HG03457 (cell line): Measurements from ENCODE around the gene LPP.

Experiments used
- ATAC-seq: cut with Tn5 transposase; IDR thresholded peaks from one replicate; pipeline ENCODE4 v1.9.1; 2021; ENCODE audit warnings: moderate number of reproducible peaks; ENCODE audit not compliant: unreplicated experiment

LPP gene

DNA sequence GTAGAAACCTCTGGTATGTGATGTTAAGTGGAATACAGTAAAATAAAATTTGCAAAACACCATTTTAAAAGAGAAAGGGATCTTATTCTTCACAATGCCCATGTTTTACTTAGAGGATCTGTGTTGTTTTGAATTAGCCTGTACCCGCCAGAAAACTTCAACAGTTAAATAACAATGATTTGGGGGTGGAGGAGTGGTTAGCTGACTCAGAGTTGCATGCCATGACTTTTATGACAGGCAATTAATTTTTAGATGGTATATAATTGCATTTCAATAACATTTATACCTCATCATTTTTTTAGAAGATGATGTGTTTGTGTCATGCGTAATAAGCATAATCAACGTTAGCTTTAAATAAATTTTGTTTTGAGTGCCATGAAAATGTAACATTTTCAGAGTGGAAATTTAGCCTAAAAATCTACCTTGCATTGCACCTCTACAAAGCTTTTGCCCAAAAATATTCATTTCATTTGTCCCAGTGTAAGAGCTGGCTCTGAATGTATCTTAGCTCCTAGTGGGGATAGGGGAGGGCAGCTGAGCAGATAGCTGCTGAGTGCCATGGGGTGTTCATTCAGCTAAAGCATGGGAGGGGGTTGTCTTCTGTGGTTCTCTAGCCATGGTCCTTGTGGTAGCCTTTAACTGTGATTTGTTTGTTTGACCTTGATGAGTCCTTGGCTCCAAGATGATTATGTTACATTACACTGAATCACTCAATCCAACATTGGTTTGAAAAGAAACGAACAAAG lies 379.8 kb downstream of the LPP start:
- no peak for ATAC-seq

DNA sequence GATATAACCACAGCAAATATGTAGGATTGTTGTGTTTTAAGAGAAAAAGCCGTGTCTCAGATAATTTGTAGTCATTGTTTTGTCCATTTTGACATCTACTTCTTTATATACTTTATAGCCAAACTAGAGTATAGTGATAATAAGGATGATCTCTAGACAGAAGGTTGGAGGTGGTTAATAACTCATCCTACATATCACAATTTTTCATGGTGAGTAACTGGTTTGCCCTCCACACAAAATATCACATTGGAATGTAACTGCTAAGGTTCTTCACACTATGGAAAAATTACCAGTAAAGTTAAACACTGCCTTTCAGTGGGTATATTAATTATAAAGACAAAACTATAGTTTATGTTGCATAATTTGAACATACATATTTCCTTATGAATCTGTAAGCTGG lies 380.7 kb downstream of the LPP start:
- no peak for ATAC-seq

DNA sequence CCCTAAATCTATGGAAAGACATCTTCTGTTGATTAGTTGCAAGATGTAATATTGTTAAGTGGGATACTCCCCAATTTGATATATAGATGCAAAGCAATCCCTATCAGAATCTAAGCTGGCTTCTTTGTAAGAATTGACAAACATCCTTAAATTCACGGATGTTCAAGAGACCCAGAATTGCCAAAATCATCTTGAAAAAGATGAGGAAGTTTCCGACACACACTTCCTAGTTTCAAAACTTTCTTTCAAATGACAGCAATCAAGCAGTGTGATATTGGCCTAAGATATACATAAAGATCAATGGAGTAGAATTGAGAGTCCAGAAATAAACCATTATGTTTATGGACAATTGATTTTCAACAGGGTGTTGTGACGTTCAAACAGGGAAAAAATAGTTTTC lies 383.6 kb downstream of the LPP start:
- no peak for ATAC-seq

DNA sequence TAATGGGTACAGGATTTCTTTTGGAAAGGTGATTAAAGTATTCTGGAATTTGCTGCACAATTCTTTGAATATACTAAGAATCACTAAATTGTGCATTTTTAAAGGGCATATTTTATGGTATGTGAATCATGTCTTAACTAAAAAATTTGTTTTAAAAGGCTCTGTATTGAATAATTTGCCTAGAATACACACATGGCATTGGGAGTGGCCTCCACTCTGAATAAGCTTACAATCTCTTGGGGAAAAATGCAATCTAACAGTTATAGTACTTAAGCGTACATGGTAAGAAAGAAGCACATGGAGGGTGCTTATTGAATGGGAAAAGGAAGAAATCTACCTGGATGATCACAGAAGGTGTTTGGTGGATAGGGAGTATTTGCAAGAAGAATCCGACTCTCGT lies 385.1 kb downstream of the LPP start:
- ATAC-seq = no peak

DNA sequence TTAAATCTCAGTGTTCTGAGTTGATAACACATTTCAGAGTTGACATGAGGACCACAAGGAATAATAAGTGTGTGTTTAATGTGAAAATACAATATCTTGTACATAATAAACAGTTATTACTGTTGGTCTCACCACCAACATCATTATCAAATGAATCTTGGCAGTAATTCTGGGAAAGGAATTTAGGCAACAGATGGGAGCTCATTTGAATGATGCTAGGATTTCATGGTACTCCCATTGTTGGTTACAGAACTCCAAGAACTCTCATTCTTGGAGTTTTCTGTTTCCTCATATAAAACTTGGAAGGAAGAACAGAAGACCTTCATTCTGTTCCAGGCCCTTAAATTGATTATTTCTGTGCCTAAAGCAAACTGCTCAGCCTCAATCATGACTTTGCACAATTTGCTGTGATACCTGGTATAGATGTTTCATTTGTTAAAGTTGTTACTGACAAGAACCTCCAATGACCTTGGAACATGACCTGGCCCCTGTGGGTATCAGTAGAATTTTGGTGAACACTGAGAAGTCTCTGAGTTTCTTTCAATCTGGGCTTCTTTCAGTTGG lies 385.8 kb downstream of the LPP start:
- ATAC-seq = no peak

DNA sequence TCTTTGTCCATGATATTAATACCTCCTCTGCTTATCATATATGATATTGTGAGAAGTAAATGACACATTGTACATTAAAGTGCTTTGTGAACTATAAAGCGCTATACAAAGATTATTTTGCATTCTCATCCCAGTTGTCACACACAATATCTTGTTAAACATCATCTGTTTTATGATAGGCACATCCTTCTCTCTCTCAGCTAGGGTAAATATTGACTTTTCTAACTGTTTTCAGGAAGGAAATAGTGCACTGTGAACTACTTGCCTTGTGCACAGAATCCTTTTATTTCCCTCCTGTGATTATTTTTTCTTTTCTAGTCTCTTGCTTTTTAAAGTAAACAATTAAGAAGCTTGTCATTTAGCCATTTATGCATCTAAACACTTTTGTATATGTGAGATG lies 388.2 kb downstream of the LPP start:
- ATAC-seq = no peak

DNA sequence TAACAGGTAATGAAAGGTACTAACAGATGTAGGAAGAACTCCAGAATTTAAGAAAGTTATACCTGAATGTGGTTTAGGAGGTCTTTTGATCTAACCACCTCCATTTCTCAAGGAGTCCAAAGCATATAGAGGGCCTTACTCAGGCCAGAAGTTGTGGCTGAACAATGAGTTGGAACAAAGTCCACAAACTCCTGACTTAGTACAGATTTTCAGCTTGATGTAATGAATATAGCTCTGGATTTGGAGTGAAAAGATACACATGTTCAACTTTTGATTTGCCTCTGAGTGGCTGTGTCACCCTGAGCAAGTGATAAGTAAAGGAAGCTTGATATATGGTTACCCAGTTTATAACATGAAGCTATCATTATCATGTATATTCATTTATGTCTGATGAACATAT lies 390.1 kb downstream of the LPP start:
- ATAC-seq = no peak

DNA sequence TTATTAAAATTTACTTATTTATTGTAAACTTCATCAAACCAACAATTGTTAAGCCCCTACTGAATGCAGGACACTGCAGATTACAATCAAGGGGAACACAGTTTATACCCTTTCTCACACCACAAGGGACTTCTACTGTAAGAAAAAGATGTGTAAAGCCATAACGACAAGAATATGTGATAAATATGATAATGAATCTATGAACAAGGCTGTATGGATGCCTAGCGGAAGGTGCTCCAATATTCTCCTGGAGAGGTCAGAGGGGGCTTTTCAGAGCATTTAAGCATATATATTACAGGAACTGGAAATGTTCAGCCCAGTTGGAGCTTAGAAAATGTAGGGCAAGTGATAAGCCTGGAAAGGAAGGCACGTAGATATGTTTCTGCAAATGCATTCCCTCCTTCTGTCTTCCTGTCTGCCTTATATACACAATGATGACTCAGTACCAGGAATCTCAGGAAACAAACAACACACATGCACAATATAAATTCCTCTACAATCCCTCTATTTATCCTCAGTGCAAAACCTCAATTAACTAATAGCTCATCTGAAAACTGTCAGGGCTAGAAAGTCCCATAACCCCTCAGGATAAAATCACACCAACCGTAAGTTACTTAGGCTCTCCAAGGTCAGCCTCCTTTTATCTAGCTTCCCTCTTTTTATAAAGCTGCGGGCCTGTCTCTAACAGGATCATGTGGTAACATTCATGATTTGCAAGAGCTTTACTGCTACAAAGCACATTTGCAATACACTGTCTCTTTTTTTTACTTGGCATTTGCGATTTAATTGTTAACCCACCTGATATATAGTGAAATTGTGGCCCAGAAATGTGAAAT lies 393.1 kb downstream of the LPP start:
- ATAC-seq = no peak

DNA sequence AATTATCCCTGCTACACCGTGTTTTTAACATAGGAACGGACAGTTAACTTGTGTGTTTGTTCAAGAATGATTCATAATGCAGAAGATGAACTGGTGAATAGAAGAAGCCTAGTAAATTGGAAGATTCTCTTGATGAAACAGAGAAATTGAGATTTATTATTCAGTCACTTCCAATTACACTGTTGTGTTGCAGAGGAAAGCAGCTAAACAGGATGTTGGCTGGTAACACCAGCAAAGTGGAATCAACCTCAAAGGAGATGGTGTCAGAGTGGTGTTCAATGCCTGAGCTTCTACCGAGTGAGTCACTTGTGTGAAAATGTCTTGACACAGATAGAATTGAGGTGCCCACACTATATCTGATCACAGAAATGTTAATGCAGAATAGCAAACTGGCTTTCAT lies 399.6 kb downstream of the LPP start:
- no peak for ATAC-seq

DNA sequence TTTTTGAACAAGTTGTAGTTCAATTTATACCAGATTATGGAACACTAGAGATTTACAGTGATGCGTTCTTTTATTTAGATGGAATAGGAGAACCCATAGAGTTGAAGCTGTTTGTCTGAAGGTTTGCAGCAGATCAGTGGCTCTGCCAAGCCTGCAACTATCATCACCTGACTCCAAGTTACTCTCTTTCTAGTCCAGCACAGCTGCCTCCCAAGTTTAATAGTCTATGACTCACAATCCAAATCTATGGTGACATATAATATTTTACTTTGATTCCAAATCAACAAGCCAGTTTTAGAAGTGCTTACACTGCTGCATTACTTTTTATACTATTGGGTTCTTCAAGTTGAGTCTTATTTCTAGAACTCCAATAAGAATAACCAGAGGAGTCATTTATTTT lies 400.4 kb downstream of the LPP start:
- ATAC-seq = no peak

DNA sequence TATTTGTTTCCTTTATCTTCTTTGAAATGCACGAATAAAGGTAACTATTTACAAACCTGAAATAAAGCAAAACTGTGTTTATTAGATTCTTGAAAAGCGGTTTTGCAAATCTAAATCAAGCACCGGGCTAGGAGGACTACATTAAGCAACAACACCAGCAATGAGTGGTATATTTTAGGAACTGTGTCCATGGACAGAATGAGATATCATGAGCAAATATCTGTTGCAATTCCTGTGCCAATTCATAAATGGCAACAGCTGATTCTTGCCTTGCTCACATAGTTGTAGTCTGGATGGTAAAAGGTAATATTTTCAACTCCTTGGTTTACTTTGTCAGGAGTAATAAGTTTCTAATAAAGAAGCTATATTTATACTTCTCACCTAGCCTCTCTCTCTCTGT lies 403.3 kb downstream of the LPP start:
- no peak for ATAC-seq

DNA sequence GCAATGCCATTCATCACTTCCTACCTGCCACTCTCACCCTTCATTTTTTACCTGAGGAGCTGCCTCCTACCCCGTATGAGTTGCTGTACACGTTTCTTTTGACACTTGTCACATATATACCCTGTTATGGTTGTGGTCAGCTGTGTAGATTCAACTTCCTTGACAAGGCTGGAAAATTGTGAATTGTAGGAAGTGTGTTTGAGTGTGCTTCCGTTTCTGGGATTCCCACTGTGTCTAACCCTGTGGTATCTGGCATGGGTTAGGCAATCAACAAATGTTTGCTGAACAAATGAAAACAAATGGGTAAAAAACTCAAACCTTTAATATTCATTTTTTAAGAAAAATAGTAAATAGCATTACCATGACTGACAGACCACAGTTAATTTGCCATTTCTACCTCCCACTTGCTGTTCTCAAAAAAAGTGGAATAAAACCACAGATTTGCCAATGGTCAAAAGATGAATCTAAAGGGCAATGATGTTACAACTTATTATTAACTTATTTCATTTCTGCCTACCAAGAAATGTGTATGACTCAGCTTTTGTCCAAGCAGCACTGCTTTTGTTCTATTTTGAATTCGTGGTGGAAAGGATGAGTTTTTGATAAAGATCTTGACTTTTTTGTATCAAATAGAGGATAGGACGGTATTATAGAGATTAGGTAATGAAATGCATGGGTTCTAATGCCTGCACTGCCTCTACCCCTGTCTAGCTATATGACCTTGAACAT lies 404.6 kb downstream of the LPP start:
- no peak for ATAC-seq

DNA sequence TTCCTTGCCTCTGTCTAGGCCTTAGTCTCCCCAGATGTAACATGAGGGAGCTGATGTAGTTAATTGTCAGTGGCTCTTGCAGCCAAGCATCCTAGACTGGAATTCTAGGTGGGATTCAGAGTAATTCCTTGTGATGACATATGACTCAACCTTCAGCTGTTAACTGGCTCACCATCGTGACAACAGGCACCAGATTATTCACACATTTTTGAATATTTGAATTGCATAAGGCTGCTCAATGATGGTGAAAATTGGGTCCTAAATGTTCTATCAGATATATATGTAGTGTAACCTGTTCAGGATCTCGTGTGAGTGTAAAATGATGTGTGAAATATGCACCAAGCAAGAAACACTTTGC lies 405.1 kb downstream of the LPP start:
- ATAC-seq = no peak

DNA sequence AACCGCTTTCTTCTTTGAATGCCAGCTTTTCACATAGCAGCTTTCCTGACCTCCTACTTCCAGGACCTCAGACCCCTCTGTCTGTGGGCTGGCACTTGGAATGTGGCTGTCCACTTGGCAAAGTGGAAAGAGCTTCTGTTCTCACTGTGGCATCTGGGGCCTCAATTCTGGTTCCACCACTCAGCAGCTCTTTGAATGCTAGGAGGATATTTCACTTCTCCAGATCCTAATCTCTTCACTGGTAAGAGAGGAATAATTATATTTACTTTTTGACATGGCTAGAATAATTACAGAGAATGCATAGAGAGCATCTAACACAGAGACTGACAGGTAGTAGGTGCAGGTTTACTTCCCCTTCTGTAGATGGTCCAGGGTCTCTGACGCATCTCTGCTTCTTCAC lies 405.9 kb downstream of the LPP start:
- ATAC-seq = no peak

DNA sequence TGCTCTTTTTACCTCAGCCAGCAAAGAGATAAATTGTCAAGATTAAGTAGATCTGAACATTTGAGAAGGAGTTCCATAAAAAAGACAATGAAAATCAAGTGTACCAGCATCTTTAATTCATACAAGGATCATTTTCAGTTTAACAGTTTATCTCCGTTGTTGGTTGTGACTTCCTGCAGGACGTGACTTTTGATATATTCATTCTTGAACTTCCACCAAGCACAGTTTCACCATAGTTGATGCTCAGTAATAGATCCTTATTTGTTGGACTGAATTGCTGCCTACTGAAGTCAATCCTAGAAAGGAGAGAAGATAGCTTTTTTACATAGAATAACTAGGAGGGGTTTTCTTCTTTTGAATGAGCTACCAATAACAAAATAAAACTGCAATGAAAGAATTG lies 408.2 kb downstream of the LPP start:
- no peak for ATAC-seq

DNA sequence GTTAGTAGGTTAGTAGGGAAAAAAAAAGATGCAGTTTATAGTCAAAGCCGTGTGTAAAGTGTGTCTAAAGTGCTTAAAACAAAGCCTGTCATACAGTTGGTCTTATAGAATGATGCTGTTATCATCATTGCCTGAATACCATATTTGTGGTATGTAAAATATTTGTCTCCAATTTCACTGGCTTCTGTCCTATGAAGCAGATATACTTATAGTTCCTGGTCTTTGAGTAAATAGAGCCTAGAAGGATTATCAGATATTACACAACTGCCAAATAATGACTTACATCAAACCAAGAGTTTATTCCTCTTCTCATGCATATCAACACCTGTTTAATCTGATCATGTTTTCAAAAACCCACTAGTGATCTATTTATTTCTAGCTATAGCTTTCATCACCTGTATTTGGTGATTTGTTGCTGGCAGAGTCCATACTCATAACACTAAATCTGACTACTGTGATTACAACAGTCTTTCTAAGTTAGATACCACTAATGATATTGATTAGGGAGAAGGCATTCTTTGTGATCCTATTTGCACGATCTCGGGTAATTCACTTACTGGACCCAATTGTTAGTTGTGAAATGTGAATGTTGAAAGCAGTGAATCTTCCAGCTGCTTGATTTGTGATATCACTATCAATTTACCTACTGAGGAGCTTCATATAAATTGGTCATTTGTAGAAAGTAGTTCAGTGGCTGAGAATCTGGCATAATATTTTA lies 413.7 kb downstream of the LPP start:
- no peak for ATAC-seq

DNA sequence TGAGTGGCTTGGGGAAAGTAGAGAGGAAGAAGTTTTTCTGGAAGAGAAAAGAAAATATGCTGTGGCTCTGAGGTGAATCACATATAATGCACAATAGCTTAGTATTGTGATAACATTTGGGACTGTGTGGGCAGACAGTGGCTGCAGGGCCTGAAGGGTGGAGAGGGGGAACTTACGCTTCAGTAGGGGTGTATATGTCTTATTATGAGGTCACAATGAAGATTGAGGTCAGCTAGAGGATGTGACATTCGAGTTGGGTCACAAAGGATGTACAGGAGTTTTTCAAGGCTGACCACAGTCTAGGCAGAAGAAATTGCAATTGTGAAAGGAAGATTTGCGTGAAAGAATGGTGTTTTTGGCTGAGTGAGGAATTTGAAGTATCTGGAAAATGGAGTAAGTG lies 414.8 kb downstream of the LPP start:
- no peak for ATAC-seq

DNA sequence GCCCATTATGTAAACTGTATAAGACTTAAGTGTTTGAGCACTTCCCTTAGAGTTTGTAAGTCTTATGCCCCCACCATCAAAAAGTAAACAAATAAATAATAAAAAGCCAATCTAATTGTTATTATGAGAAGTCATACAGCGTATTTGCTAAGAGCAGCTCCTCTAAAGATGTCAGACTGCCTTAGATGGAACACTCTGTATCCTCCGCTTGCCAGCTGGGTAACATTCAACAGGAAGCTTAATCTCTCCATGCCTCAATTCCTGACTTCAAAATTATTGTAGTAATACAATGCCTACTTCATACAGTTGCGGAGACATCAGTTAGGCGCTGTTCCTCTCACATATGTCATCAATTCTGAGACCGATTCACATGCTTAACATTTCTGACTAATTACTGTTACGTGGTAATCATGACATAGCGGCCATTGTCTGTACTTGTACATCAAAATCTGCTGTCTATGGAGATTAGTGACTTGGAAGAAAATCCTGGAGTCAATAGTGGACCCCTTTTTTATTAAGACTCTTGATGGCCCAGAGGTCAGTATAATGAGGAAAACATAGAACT lies 417.7 kb downstream of the LPP start:
- no peak for ATAC-seq

DNA sequence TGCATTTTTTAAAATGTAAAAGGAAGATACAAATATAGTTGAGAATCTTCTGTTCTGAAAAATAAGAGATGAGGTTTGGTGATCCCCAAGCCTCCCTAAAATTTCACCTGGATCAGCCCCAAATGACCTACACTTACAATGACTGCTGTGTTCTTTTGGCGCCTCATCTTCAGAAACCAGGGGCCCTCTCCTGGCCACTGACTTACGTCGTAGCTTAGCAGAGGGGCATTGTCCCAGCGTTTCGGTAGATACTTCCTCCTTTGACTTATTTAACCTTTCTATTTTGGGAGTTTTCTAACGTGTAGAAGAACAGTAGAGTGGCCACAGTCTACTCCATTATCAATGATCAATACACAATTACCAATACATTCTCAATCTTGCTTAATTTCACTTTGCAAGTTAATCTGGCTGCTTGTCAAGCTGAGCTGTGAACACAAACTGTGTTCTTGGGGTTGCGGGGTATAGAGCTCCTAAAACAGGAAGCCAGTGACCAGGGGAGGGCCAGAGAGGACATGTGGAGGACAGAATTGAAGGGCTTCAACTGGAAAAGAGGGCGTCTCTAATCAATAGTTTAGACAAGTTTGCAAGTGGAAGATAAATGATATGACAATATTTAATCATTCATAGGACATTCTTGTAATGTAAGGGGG lies 419.5 kb downstream of the LPP start:
- ATAC-seq = no peak

DNA sequence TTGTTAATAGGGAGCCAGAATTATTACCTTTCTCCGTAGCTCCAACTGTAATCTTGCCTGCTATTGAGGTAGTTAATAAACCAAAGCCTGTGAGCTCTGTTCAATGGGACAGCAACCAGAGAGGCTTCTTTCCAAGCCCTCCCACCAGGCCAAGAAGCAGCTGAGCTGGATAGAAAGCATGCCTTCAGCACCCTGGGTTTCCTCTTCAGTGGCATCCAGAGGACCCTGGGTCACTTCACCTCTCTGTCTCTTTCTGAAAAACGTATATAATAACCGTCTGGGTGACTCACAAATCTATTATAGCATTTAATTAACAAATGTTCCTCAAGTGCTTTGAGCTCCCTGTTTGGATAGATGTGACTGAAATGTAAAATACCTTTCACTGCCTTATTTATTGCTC lies 420.0 kb downstream of the LPP start:
- no peak for ATAC-seq
